IPS-15b (cell line): ENCODE data around the gene SLC35C1.

Experiments
- H3K27me3 ChIP-seq: one replicate; pipeline ENCODE4 v1.6.1; 2013; ENCODE audit warnings: low read length; ENCODE audit not compliant: control insufficient read depth, insufficient read depth
- H3K36me3 ChIP-seq: one replicate; pipeline ENCODE4 v1.6.1; 2013; ENCODE audit warnings: low read length; ENCODE audit not compliant: control insufficient read depth, insufficient read depth
- H3K4me1 ChIP-seq: one replicate; pipeline ENCODE4 v1.6.1; 2013; ENCODE audit warnings: mild to moderate bottlenecking, low read length; ENCODE audit not compliant: control insufficient read depth, insufficient read depth
- H3K4me3 ChIP-seq: one replicate; pipeline ENCODE4 v1.5.1; 2013; ENCODE audit warnings: low read depth, low read length
- H3K9ac ChIP-seq: one replicate; pipeline ENCODE4 v1.6.1; 2013; ENCODE audit warnings: low read depth, mild to moderate bottlenecking, low read length
- H3K9me3 ChIP-seq: one replicate; pipeline ENCODE4 v1.6.1; 2013; ENCODE audit warnings: mild to moderate bottlenecking, low read length; ENCODE audit not compliant: control insufficient read depth, insufficient read depth

The SLC35C1 gene

DNA sequence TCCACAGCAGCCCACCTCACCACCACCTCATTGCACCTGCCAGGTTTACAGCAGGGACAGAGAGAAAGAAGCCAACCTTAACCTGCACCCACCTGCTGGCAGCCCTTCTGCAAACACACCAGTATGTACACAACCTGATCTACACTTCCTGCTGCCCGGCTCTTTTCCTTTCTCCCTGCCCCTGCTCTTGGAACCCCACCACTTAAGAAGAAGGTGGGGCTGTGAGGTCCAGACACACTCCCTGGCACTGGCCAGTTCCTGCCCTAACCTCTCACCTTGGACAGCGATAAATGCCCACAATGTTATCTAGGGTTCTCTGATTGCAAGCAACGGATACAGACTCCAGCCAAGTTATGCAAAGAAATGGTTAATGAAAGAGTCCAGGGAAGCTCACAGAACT, 10.8 kb upstream of the SLC35C1 start:
- Histone ChIP-seq H3K27me3 (no peaks in the 10 kb centered on the region), H3K4me1 (no peaks in the 10 kb centered on the region), H3K4me3 (no peak overlapping the region), H3K9ac (no peak overlapping the region), H3K9me3 (no peaks in the 10 kb centered on the region), H3K36me3 (no peaks in the 10 kb centered on the region)

DNA sequence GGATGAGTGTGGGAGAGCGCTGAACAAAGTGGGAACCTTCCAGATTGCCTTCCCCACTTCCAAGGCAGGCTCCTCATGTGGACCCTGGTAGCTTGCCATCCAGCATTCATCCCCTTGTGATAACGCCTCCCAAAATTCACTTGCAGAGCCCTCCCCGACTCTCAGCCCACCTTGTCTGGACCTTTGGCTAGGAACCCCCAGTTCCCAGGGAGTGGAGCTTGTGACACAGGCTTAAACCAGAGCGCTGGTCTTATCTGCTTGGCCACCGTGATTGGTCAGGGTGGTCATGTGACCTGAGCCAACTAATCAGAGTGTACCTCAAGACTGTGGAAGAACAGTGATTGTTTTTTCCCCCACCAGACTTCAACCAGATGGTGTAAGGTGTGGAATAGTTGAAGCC, 9.6 kb upstream of the SLC35C1 start:
- Histone ChIP-seq H3K4me1 (no peaks in the 10 kb centered on the region), H3K36me3 (no peaks in the 10 kb centered on the region), H3K27me3 (no peaks in the 10 kb centered on the region), H3K4me3 (no peak overlapping the region), H3K9ac (no peak overlapping the region), H3K9me3 (no peaks in the 10 kb centered on the region)

DNA sequence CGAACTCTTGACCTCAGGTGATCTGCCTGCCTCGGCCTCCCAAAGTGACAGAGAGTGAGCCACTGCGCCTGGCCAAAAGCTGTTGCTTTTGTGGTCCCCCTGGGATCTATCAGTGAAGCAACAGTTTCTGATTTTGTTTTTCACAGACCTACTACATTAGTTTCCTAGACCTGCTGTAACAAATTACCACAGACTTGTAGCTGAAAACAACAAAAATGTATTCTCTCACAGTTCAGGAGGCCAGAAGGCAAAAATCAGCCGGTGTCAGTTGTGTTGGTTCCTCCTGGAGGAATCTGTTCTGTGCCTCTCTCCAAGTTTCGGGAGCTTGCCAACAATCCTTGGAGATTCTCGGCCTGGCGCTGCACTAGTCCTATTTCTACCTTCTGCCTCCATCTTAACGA, 8.5 kb upstream of the SLC35C1 start:
- Histone ChIP-seq H3K4me1 (no peaks in the 10 kb centered on the region), H3K4me3 (no peak overlapping the region), H3K9me3 (no peaks in the 10 kb centered on the region), H3K36me3 (no peaks in the 10 kb centered on the region), H3K27me3 (peaks cover 4% of the 10 kb centered on the region), H3K9ac (no peak overlapping the region)

DNA sequence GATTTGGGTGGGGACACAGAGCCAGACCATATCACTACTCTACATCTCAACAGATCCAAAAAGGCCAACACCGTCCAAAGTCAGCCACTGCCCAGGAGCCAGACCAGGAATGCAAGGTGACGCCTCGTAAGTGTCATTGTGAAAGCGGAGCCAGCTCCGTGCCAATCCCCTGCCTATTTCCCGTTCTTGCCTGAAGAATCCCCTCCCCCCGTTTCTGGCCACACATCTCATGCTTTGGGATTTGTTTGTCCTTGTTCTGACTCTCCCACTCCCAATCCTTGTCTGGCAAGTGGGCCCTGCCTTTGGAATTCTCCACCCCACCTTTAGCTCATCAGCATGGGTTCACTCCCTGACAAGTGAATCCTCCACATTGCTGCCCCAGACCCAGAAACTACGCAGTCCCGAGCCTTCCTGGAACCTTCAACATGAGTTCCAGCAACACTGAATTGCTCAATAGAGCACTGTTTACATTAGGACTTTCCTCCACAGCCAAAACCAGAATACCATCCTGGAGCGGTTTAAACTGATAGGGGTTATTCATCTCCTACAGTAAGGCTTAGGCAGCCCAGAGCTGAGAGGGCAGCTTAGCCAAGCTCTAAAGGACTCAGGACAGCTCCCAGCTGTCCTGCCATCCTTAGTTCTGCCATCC, 6.0 kb upstream of the SLC35C1 start:
- H3K4me1 ChIP-seq, result no peaks in the 10 kb centered on the region
- no peaks in the 10 kb centered on the region for H3K36me3 ChIP-seq
- peaks cover 26% of the 10 kb centered on the region for H3K27me3 ChIP-seq
- H3K4me3 ChIP-seq, result no peak overlapping the region
- no peaks in the 10 kb centered on the region for H3K9me3 ChIP-seq
- no peak overlapping the region for H3K9ac ChIP-seq

DNA sequence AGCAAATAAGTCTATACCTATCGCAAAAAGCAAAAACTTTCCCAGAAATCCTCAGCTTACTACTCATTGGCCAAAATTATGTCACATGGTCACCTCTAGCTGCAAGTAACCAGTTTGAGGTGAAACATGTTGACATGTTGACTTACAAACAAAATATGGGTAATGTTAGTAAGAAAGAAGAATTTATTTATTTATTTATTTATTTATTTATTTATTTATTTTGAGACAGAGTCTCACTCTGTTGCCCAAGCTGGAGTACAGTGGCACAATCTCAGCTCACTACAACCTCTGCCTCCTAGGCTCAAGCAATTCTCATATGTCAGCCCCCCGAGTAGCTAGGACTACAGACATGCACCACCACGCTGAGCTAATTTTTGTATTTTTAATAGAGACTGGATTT, 5.4 kb upstream of the SLC35C1 start:
- H3K9me3 ChIP-seq, result no peaks in the 10 kb centered on the region
- peaks cover 26% of the 10 kb centered on the region for H3K27me3 ChIP-seq
- H3K9ac ChIP-seq, result no peak overlapping the region
- H3K4me1 ChIP-seq, result no peaks in the 10 kb centered on the region
- H3K36me3 ChIP-seq, result no peaks in the 10 kb centered on the region
- H3K4me3 ChIP-seq, result no peak overlapping the region

DNA sequence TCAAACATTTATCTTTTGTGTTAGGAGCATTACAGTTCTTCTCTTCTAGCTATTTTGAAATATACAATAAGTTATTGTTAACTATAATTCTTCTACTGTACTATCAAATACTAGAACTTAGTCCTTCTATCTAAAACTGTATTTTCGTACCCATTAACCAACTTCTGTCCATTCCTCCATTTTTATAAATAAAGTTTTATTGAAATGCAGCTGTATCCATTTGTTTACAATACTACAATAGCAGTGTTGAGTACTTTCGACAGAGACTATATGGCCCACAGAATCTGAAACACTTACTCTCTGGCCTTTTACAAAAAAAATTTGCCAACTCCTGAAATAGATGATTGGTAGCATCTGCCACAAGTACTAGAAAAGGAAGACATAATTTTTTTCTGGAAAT, 4.7 kb upstream of the SLC35C1 start:
- no peaks in the 10 kb centered on the region for H3K9me3 ChIP-seq
- peaks cover 26% of the 10 kb centered on the region for H3K27me3 ChIP-seq
- no peaks in the 10 kb centered on the region for H3K4me1 ChIP-seq
- no peak overlapping the region for H3K4me3 ChIP-seq
- no peaks in the 10 kb centered on the region for H3K36me3 ChIP-seq
- H3K9ac ChIP-seq, result no peak overlapping the region

DNA sequence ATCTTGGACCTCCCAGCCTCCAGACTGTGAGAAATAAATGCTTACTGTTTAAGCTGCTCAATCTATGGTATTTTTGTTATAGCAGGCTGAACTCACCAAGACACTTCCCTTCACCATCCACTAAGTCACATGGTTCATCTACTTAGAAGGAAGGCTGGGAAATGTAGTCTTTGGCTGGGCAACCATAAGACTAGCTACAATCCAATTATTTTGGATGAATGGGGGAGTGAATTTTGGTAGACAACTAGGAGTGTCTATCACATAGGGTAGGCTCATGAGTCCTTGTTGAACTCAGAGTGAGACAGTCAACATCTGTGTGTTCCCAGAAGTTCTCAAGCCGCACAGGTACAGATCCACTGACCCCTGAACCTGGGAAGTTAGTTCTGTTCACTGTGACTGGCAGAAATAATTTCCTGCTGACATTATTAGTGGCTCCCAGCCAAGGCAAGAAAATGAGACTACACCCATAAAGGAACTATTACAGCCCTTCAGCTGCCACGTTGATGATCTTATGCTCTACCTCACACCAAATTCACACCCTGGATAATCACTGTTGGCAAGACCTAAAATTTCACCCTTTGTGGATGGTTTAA, 3.1 kb upstream of the SLC35C1 start:
- Histone ChIP-seq H3K4me3 (no peak overlapping the region), H3K9me3 (no peaks in the 10 kb centered on the region), H3K27me3 (peaks cover 26% of the 10 kb centered on the region), H3K4me1 (peaks cover 8% of the 10 kb centered on the region), H3K9ac (no peak overlapping the region), H3K36me3 (no peaks in the 10 kb centered on the region)

DNA sequence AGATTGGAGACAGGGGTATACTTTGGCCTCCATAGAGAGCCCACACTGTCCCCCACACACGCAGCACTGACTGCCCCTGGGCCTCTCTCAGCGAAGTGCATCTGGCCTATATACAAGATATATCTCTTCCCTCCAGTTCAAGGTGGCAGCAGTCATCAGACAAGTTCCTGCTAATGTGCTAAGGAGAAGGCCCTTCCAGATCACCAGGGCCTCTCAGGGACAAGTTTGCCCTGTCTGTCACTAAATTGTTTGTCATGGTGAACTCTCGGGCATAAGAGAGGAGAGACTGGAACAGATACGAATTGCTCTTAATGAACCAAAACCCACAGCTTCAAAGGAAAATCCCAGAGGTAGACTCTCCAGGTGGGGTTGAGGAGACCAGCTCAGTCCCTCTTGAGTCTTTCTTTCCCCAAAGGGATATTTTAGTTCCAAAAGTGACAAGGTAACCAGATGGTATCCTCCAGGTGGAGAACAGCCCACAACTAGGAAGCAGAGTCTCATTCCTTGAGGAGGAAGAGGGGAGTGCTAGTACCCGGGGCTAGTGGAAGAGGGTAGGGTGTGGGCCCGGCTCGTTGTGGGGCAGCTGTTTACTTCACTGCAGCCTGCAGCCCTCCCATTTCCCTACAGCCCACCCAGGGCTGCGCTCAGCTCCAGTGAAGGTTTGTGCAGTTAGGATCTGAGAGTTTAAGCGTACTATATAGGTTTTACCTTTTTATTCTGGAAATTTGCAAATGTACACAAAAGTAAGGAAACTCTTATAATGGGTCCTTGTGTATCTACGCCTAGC, 2.2 kb upstream of the SLC35C1 start:
- Histone ChIP-seq H3K27me3 (peaks cover 26% of the 10 kb centered on the region), H3K4me3 (no peak overlapping the region), H3K36me3 (no peaks in the 10 kb centered on the region), H3K9me3 (no peaks in the 10 kb centered on the region), H3K9ac (no peak overlapping the region), H3K4me1 (peaks cover 8% of the 10 kb centered on the region)

DNA sequence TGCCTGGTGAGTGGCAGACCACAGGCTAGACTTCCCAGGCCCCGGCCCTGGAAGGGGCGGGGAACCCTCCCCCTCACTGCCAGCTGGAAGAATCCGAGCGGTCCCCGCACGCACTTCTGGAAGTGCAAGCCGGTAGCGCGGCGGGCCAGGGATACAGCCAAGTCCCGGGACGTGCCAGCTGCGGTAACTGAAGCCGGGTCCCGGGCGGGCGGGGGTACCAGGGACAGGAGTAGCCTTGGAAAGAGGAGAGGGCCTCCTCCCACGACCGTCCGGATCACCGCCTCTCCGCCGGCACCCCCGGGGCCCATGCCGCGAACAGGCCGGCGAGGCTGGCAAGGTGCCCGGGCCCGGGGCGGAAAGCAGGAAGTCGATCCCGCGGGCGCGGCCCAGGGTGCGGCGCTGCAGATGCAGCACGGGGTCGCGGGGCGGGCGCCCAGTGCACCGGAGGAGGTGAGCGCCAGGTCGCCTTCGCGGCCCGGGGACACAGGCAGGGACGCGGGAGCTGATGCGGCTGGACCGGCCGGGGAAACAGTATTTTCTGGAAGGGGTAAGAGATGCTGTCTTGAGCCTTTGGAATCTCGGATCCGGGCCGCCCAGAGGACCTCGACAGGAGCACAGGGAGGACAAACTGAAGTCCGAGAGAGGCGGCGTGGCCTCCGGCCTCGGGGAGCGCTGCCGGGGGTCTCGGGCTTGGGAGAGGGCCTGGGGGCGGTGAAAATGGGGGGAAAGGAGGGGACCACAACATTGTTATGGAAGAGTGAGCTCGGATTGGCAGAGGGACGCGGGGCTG, 783 bp upstream of the SLC35C1 start:
- no peaks in the 10 kb centered on the region for H3K9me3 ChIP-seq
- no peaks in the 10 kb centered on the region for H3K36me3 ChIP-seq
- peaks cover 8% of the 10 kb centered on the region for H3K4me1 ChIP-seq
- H3K9ac ChIP-seq, result no peak overlapping the region
- peaks cover 26% of the 10 kb centered on the region for H3K27me3 ChIP-seq
- H3K4me3 ChIP-seq, result peak overlapping the region; percentile 85

DNA sequence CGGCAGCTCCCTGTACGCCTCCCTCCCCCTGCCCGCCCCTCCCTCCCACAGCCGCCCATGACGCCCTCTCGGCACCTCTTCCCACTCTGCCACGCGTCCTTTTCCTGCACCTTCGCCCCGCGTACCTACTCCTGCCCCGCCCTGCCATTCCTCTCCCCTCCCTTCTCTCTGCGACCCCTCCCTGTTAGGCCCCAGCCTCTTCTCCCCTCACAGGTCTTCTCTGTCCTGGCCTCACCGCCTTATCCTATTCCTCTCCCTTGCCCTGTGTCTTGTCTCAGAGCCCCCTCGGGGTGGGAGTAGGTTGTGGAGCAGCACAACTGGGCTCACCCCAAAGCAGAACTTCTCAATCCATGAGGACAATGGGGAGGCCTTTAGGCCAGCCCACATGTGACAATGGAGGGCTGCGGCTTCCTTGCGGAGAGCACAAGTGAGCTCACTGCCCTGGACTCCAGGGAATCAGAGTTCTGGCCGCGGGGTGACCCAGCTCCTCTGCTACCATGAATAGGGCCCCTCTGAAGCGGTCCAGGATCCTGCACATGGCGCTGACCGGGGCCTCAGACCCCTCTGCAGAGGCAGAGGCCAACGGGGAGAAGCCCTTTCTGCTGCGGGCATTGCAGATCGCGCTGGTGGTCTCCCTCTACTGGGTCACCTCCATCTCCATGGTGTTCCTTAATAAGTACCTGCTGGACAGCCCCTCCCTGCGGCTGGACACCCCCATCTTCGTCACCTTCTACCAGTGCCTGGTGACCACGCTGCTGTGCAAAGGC, 539 bp downstream of the SLC35C1 start:
- Histone ChIP-seq H3K27me3 (peaks cover 26% of the 10 kb centered on the region), H3K9me3 (no peaks in the 10 kb centered on the region), H3K9ac (peak overlapping the region; percentile 70), H3K4me3 (peak overlapping the region; percentile 64), H3K36me3 (peaks cover 6% of the 10 kb centered on the region), H3K4me1 (peaks cover 8% of the 10 kb centered on the region)
